ENCODE data around the gene POU2AF2.

DNA sequence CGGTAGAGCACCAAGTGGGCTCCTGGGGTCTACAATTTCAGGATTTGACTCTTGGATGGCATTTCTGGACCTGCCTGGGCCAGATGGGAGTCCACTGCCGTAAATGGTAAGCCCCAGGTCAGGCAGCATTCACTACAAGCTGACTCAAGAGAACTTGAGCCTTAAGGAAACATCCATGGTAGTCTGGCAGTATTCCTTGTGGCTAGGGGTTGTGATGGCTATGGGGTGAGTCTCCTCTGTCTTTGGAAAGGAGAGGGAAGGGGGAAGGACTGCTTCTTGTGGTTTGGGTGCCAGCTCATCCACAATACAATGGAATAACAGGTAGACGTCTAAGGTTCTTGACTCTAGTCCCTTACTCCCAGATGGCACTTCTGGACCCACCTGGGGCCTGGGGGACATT, 32.3 kb upstream of the POU2AF2 start:
- TF ChIP-seq POLR2A (IDR thresholded peaks at IDR 0.05; ENCODE audit: low read length) = no peak
- no peak for TF ChIP-seq GATA1 (IDR thresholded peaks at IDR 0.05; ENCODE audit: low read depth, low read length)
